GM12865 (cell line): ENCODE results near the gene AIDA.
"Not testable (repeated sequence)": the region's sequence is repeated elsewhere in the genome, so short reads cannot be mapped to it uniquely, and the experiment has no call there.

Experiments used
- DNase-seq: peaks from one replicate; pipeline ENCODE4 v3.0.0; 2010; ENCODE audit warnings: low read depth
- H3K4me3 ChIP-seq: 2 replicates; pipeline ENCODE4 v1.5.1; 2011; ENCODE audit warnings: mild to moderate bottlenecking, low read depth, low read length, control low read depth
- CTCF ChIP-seq: IDR thresholded peaks from 2 replicates; pipeline ENCODE4 v1.5.1; 2011; ENCODE audit warnings: low read length, control low read depth, low read depth, inconsistent platforms; ENCODE audit not compliant: insufficient read depth; ENCODE audit errors: missing control alignments

Gene AIDA

DNA sequence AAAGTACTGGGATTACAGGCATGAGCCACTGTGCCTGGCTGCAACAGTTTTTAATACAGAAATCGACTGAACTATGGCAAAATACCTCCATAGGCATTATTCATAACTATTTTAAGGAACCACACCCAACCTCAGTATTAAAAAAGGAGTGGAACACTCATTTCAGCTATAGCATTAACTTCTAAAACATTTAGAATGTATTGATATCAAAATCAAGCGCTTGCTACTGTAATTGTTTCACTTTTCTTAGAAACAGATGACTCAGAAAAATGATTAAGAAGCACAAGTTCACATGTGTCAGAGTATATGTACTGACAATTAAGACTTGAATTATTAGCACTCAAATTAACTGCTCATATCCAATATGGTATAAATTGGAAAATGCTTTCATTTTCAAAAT is 15.1 kb downstream of the AIDA start:
- no peak for DNase-seq
- no peak for TF ChIP-seq CTCF
- no peak overlapping the region for H3K4me3 ChIP-seq

DNA sequence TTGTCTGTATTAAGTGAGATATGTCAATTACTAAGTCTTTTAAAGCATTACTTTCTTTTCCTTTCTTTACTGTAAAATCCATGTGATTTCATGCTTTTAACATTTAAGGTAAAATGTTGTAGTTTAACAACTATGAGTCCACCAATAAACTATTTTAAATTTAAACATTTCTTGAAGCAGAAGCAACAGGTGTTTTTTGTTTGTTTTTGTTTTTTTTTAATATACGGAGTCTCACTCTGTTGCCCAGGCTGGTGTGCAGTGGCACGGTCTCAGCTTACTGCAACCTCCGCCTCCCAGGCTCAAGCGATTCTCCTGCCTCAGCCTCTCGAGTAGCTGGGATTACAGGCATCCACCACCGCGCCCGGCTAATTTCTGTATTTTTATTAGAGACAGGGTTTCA is 15.6 kb downstream of the AIDA start:
- no peak for TF ChIP-seq CTCF
- DNase-seq = no peak
- no peak overlapping the region for H3K4me3 ChIP-seq

- peak; percentile 1 for DNase-seq
- TF ChIP-seq CTCF = no peak
- H3K4me3 ChIP-seq = no peak overlapping the region
Observed at GRCh38 chr1:222694927-222695326, 17.4 kb downstream of the AIDA start.

GRCh38 chr1:222691016-222691415 is 21.3 kb downstream of the AIDA start:
- TF ChIP-seq CTCF = no peak
- no peak overlapping the region for H3K4me3 ChIP-seq
- DNase-seq = no peak

DNA sequence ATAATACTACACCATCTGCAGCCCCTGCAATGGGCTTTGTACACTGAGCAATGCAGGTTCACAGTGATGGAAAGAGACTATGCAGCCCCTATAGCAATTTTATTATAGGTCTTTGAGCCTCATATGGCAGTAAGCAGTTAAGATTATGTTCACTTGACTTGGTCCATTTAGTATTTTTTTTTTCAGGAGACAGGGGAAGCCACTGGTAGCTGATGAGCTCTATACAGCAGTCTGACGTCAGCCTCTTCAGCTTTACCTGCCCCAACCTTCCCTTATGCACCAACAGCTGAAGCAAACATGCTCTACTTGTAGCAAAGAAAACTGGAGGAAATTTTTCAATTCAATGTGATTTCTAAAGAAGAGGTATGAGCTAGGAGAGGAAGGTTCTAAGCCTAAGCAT is 32.2 kb downstream of the AIDA start:
- H3K4me3 ChIP-seq = no peak overlapping the region
- DNase-seq = no peak
- no peak for TF ChIP-seq CTCF

- no peak for DNase-seq
- no peak overlapping the region for H3K4me3 ChIP-seq
- no peak for TF ChIP-seq CTCF
Observed at GRCh38 chr1:222670110-222670509, 42.2 kb downstream of the AIDA start.

GRCh38 chr1:222669107-222669506 is 43.2 kb downstream of the AIDA start:
- not testable (repeated sequence) for H3K4me3 ChIP-seq, DNase-seq

DNA sequence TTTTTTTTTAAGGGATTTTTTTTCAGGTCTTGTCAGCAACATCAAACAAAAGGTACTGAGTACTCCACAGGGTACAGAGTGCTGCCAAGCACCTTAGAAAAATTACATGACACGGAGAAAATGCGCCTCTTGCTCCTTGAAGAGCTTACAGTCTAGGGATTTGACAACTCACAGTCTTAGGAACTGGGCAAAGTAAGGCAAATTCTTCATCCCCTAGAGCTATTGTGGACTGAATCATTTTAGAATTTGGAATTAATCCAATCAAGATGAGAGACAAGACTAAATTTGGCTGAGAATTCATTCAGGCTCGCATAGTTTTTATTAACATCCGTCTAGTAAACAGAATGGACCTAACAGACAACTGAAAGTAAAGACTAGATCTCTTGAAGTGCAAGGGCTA is 44.1 kb downstream of the AIDA start:
- not testable (repeated sequence) for H3K4me3 ChIP-seq, DNase-seq
